CD8-positive, alpha-beta memory T cell (primary cell): ENCODE measurements around the gene OR2A12. TPM values are rescaled to one million over a fixed set of nuclear protein-coding genes. Genes with fewer than 3 reads are reported as not detected.

ENCODE experiments used
- CTCF ChIA-PET: fragments of 350-600 bp; sonication (Branson Sonifier 250); formaldehyde crosslinking; loops from one replicate; lab custom pipeline; 2021; ENCODE audit warnings: antibody characterized with exemption; lab: Charles Lee
- POLR2A ChIA-PET: fragments of 350-600 bp; sonication (Branson Sonifier 250); formaldehyde crosslinking; loops from one replicate; lab custom pipeline; 2021; ENCODE audit warnings: antibody characterized with exemption; lab: Charles Lee
- DNase-seq, 5 donors: peaks; one replicate each; pipeline versions ENCODE4 v3.0.0 to v3.0.0-alpha.2; 2020 to 2022; ENCODE audit warnings: mixed read lengths in 1 of 5
- H3K27ac ChIP-seq: one replicate; pipeline ENCODE4 v1.7.0; 2013; ENCODE audit warnings: low read depth, mild to moderate bottlenecking, low read length, moderate library complexity
- H3K27me3 ChIP-seq: 2 replicates; pipeline ENCODE4 v1.7.0; 2013; ENCODE audit warnings: low read length, mild to moderate bottlenecking; ENCODE audit not compliant: insufficient read depth, poor library complexity, severe bottlenecking
- H3K36me3 ChIP-seq: 2 replicates; pipeline ENCODE4 v1.7.0; 2013; ENCODE audit warnings: mild to moderate bottlenecking, low read length, moderate library complexity; ENCODE audit not compliant: insufficient read depth
- H3K4me1 ChIP-seq: 2 replicates; pipeline ENCODE4 v1.7.0; 2013; ENCODE audit warnings: mild to moderate bottlenecking, low read length, moderate library complexity; ENCODE audit not compliant: insufficient read depth
- H3K4me3 ChIP-seq: 2 replicates; pipeline ENCODE4 v1.7.0; 2013; ENCODE audit warnings: mild to moderate bottlenecking, low read length
- H3K9me3 ChIP-seq: 2 replicates; pipeline ENCODE4 v1.7.0; 2013; ENCODE audit warnings: mild to moderate bottlenecking, low read length
- H3K27ac Mint-ChIP-seq, 8 donors: one replicate each; pipeline ENCODE4 v1.8.0; 2020 to 2021; ENCODE audit warnings: mixed read lengths in 8 of 8, mild to moderate bottlenecking in 6 of 8, inconsistent platforms in 3 of 8, moderate library complexity in 3 of 8
- H3K27me3 Mint-ChIP-seq, 2 donors: one replicate each; pipeline ENCODE4 v1.8.0; 2020 to 2021; ENCODE audit warnings: mixed read lengths in 2 of 2, mild to moderate bottlenecking in 1 of 2, moderate library complexity in 1 of 2
- H3K36me3 Mint-ChIP-seq, 3 donors: one replicate each; pipeline ENCODE4 v1.8.0; 2020 to 2021; ENCODE audit warnings: mixed read lengths in 3 of 3, inconsistent platforms in 1 of 3, mild to moderate bottlenecking in 1 of 3
- H3K4me1 Mint-ChIP-seq, 3 donors: one replicate each; pipeline ENCODE4 v1.8.0; 2020 to 2021; ENCODE audit warnings: mixed read lengths in 3 of 3, inconsistent platforms in 1 of 3, mild to moderate bottlenecking in 1 of 3
- H3K4me3 Mint-ChIP-seq, 7 donors: one replicate each; pipeline ENCODE4 v1.8.0; 2020 to 2021; ENCODE audit warnings: mixed read lengths in 7 of 7, mild to moderate bottlenecking in 6 of 7, moderate library complexity in 4 of 7, inconsistent platforms in 2 of 7
- H3K9me3 Mint-ChIP-seq, 5 donors: one replicate each; pipeline ENCODE4 v1.8.0; 2020 to 2022; ENCODE audit warnings: mixed read lengths in 5 of 5, mild to moderate bottlenecking in 3 of 5, moderate library complexity in 2 of 5, inconsistent platforms in 1 of 5
- polyA plus RNA-seq: library from polyadenylated mRNA; unstranded; fragments of 300-500 nt; fragmentation: Illumina TruSeq; gene quantifications from one replicate; pipeline ENCODE4 v1.2.3, GENCODE V29; 2021
- total RNA-seq, 2 experiments: library from RNA; stranded (reverse); gene quantifications; one replicate each; pipeline ENCODE4 v1.2.3, GENCODE V29; 2021

Gene OR2A12
- total and polyA plus RNA-seq, 3 experiments from 2014 or later = not detected

- Mint-ChIP-seq H3K27me3 (peaks cover 3 to 52% of the 10 kb centered on the region in 2 donors), H3K4me1 (no peaks in the 10 kb centered on the region), H3K4me3 (no peak overlapping the region), H3K27ac (no peak overlapping the region), H3K36me3 (no peaks in the 10 kb centered on the region), H3K9me3 (no peaks in the 10 kb centered on the region)
- POLR2A ChIA-PET = no interaction called here
- H3K9me3 ChIP-seq = no peaks in the 10 kb centered on the region
- no peak overlapping the region for H3K27ac ChIP-seq
- DNase-seq = no peak
- H3K36me3 ChIP-seq = no peaks in the 10 kb centered on the region
- H3K4me3 ChIP-seq = no peak overlapping the region
- peaks cover 8% of the 10 kb centered on the region for H3K4me1 ChIP-seq
- H3K27me3 ChIP-seq = no peaks in the 10 kb centered on the region
- CTCF ChIA-PET = interaction anchor here (1.0 kb wide), 1 partner anchor 29 kb away, joined by 3 read pairs; no protein-coding TSS in a partner anchor
Observed at GRCh38 chr7:144098776-144099175, 12.7 kb downstream of the OR2A12 start.

- ChIA-PET POLR2A (no interaction called here), CTCF (no interaction called here)
- Mint-ChIP-seq H3K9me3 (no peaks in the 10 kb centered on the region), H3K27me3 (peaks cover 1 to 34% of the 10 kb centered on the region in 2 donors), H3K4me1 (no peaks in the 10 kb centered on the region), H3K4me3 (no peak overlapping the region), H3K36me3 (no peaks in the 10 kb centered on the region), H3K27ac (no peak overlapping the region)
- no peaks in the 10 kb centered on the region for H3K36me3 ChIP-seq
- H3K27ac ChIP-seq = no peak overlapping the region
- no peak overlapping the region for H3K4me3 ChIP-seq
- H3K4me1 ChIP-seq = peaks cover 8% of the 10 kb centered on the region
- H3K9me3 ChIP-seq = no peaks in the 10 kb centered on the region
- no peak for DNase-seq
- no peaks in the 10 kb centered on the region for H3K27me3 ChIP-seq
Observed at GRCh38 chr7:144100607-144101006, 14.5 kb downstream of the OR2A12 start.

- Mint-ChIP-seq H3K9me3 (no peaks in the 10 kb centered on the region), H3K4me1 (no peaks in the 10 kb centered on the region), H3K27me3 (peaks cover 1 to 26% of the 10 kb centered on the region in 2 donors), H3K36me3 (no peaks in the 10 kb centered on the region), H3K4me3 (no peak overlapping the region), H3K27ac (no peak overlapping the region)
- H3K27ac ChIP-seq = no peak overlapping the region
- no peaks in the 10 kb centered on the region for H3K9me3 ChIP-seq
- H3K4me1 ChIP-seq = peaks cover 8% of the 10 kb centered on the region
- ChIA-PET POLR2A (no interaction called here), CTCF (no interaction called here)
- no peaks in the 10 kb centered on the region for H3K36me3 ChIP-seq
- no peaks in the 10 kb centered on the region for H3K27me3 ChIP-seq
- DNase-seq = no peak
- H3K4me3 ChIP-seq = no peak overlapping the region
Observed at GRCh38 chr7:144102041-144102440, 16.0 kb downstream of the OR2A12 start.

- no peak overlapping the region for H3K27ac ChIP-seq
- no peak overlapping the region for H3K4me3 Mint-ChIP-seq
- H3K4me1 ChIP-seq = peaks cover 6% of the 10 kb centered on the region
- H3K9me3 Mint-ChIP-seq = no peaks in the 10 kb centered on the region
- CTCF ChIA-PET = no interaction called here
- no peak overlapping the region for H3K4me3 ChIP-seq
- peaks cover 2 to 18% of the 10 kb centered on the region in 2 donors for H3K27me3 Mint-ChIP-seq
- no peaks in the 10 kb centered on the region for H3K4me1 Mint-ChIP-seq
- DNase-seq = no peak
- H3K27me3 ChIP-seq = no peaks in the 10 kb centered on the region
- POLR2A ChIA-PET = no interaction called here
- no peak overlapping the region for H3K27ac Mint-ChIP-seq
- no peaks in the 10 kb centered on the region for H3K36me3 Mint-ChIP-seq
- H3K9me3 ChIP-seq = no peaks in the 10 kb centered on the region
- no peaks in the 10 kb centered on the region for H3K36me3 ChIP-seq
Observed at GRCh38 chr7:144105211-144105610, 19.1 kb downstream of the OR2A12 start.

GRCh38 chr7:144109283-144109682 lies 23.2 kb downstream of the OR2A12 start, which contains the start of gene OR2A2:
OR2A2 (plus strand) TSS chr7:144109583; CDS start chr7:144109583, 0 bp downstream.
- ChIA-PET POLR2A (no interaction called here), CTCF (no interaction called here)
- H3K36me3 ChIP-seq = no peaks in the 10 kb centered on the region

GRCh38 chr7:144110272-144110671 lies 24.2 kb downstream of the OR2A12 start:
- H3K27me3 Mint-ChIP-seq = peaks cover 5 to 22% of the 10 kb centered on the region in 2 donors
- Histone ChIP-seq H3K27me3 (no peaks in the 10 kb centered on the region), H3K4me1 (no peaks in the 10 kb centered on the region), H3K4me3 (no peak overlapping the region), H3K36me3 (no peaks in the 10 kb centered on the region), H3K27ac (no peak overlapping the region), H3K9me3 (no peaks in the 10 kb centered on the region)
- no peaks in the 10 kb centered on the region for H3K4me1 Mint-ChIP-seq
- no peaks in the 10 kb centered on the region for H3K36me3 Mint-ChIP-seq
- no peaks in the 10 kb centered on the region for H3K9me3 Mint-ChIP-seq
- CTCF ChIA-PET = no interaction called here
- no peak overlapping the region for H3K4me3 Mint-ChIP-seq
- no peak overlapping the region for H3K27ac Mint-ChIP-seq
- no peak for DNase-seq
- POLR2A ChIA-PET = no interaction called here

More at GRCh38 chr7:144109283-144109682, 23.2 kb downstream of the OR2A12 start, which contains the start of gene OR2A2:
- Histone ChIP-seq H3K27ac (no peak within 1 kb of the TSS), H3K9me3 (no peaks in the 10 kb centered on the region), H3K27me3 (no peaks in the 10 kb centered on the region), H3K4me1 (no peaks in the 10 kb centered on the region), H3K4me3 (no peak within 1 kb of the TSS)
- DNase-seq = no peak
- Mint-ChIP-seq H3K36me3 (no peaks in the 10 kb centered on the region), H3K27me3 (peaks cover 5 to 22% of the 10 kb centered on the region in 2 donors), H3K9me3 (no peaks in the 10 kb centered on the region), H3K27ac (no peak within 1 kb of the TSS), H3K4me1 (no peaks in the 10 kb centered on the region), H3K4me3 (no peak within 1 kb of the TSS)

GRCh38 chr7:144113651-144114050 lies 27.6 kb downstream of the OR2A12 start:
- H3K27me3 ChIP-seq = no peaks in the 10 kb centered on the region
- ChIA-PET POLR2A (no interaction called here), CTCF (interaction anchor here (0.7 kb wide), 1 partner anchor 14 kb away, joined by 3 read pairs; no protein-coding TSS in a partner anchor)
- H3K4me3 Mint-ChIP-seq = no peak overlapping the region
- H3K9me3 ChIP-seq = no peaks in the 10 kb centered on the region
- H3K36me3 Mint-ChIP-seq = no peaks in the 10 kb centered on the region
- H3K4me1 ChIP-seq = no peaks in the 10 kb centered on the region
- H3K27ac Mint-ChIP-seq = no peak overlapping the region
- no peak overlapping the region for H3K27ac ChIP-seq
- no peak overlapping the region for H3K4me3 ChIP-seq
- peaks cover 5 to 31% of the 10 kb centered on the region in 2 donors for H3K27me3 Mint-ChIP-seq
- peaks cover 0 to 3% (median 0%) of the 10 kb centered on the region in 5 donors for H3K9me3 Mint-ChIP-seq
- H3K36me3 ChIP-seq = no peaks in the 10 kb centered on the region
- DNase-seq = no peak
- no peaks in the 10 kb centered on the region for H3K4me1 Mint-ChIP-seq

- Mint-ChIP-seq H3K27me3 (peaks cover 9 to 18% of the 10 kb centered on the region in 2 donors), H3K4me1 (no peaks in the 10 kb centered on the region), H3K9me3 (peaks cover 0 to 4% (median 2%) of the 10 kb centered on the region in 5 donors), H3K36me3 (no peaks in the 10 kb centered on the region), H3K27ac (no peak overlapping the region), H3K4me3 (no peak overlapping the region)
- H3K4me1 ChIP-seq = no peaks in the 10 kb centered on the region
- no peak overlapping the region for H3K27ac ChIP-seq
- H3K9me3 ChIP-seq = no peaks in the 10 kb centered on the region
- no peak overlapping the region for H3K4me3 ChIP-seq
- DNase-seq = no peak
- POLR2A ChIA-PET = no interaction called here
- H3K36me3 ChIP-seq = no peaks in the 10 kb centered on the region
- H3K27me3 ChIP-seq = no peaks in the 10 kb centered on the region
- CTCF ChIA-PET = no interaction called here
Observed at GRCh38 chr7:144118341-144118740, 32.3 kb downstream of the OR2A12 start.
